GM23248 (cell line): ENCODE measurements around the gene PTCH1.

Experiments
- EZH2 ChIP-seq: fragments of 200-600 bp; sonication (generic); IDR thresholded peaks from 2 replicates; pipeline ENCODE4 v1.6.1; 2018; ENCODE audit warnings: antibody characterized with exemption, mild to moderate bottlenecking; ENCODE audit not compliant: insufficient read depth, poor library complexity, severe bottlenecking
- EZH2phosphoT487 ChIP-seq: fragments of 200-600 bp; sonication (generic); IDR thresholded peaks from 2 replicates; pipeline ENCODE4 v1.6.1; 2018; ENCODE audit warnings: antibody characterized with exemption, moderate library complexity, mild to moderate bottlenecking, low read depth; ENCODE audit not compliant: insufficient read depth

DNA sequence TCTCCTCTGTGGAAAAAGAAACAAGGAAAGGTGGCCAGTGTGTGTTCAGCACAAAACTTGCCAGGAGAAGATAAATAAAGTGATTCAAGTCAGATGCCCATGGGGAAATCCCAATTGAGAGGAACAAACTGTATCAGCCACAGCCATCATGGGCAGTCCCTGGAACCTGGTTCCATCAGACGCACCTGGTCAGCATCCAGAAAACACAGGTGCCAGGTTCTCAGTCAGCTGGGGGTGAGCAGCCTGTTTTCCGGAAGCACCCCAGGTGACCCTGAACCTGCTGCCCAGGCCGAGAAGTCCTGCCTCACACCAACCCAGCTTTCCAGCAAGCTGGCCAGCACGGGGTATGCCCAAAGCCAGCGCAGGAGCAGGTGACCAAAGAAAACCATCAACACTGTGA is 30.5 kb downstream of the PTCH1 start:
- TF ChIP-seq EZH2 (no peak), EZH2phosphoT487 (no peak)
